ENCODE data around the gene HDAC11. TPM values are rescaled to one million over a fixed set of nuclear protein-coding genes. Genes with fewer than 3 reads are reported as not detected.

HDAC11 gene
- total and polyA plus RNA-seq, 9 of the 15 experiments (the other 6 are each of a cell fraction or from before 2014, with no cell fraction given), result 0.60 to 6.0 (median 4.5) TPM

GRCh38 chr3:13483286-13483685, 3.2 kb downstream of the HDAC11 start:
- no TSS peak for BruUV-seq (replicated peaks)
- Histone ChIP-seq H3K27ac (ENCODE audit: extremely low read depth, low read depth, low read length) (no peak overlapping the region), H2AFZ (ENCODE audit: low read depth, low read length) (no peak overlapping the region), H3K9me3 (replicated peaks; ENCODE audit: control insufficient read depth, insufficient read depth, low read depth, low read length) (no peaks in the 10 kb centered on the region), H3K4me2 (ENCODE audit: insufficient read depth, low read length) (no peak overlapping the region), H4K20me1 (replicated peaks; ENCODE audit: control insufficient read depth, insufficient read depth, low read length) (0 out of 2 replicates have a peak, but pooled peaks cover 3% of the 10 kb centered on the region), H3K79me2 (ENCODE audit: control insufficient read depth, insufficient read depth, low read length) (no peaks in the 10 kb centered on the region; the same call in 2 of the 3 replicates), H3K9ac (ENCODE audit: insufficient read depth in 1 of 2, low read depth in 2 of 2, low read length in 2 of 2) (peak overlapping the region in 1 of 2 experiments; percentile 18; a peak in 2 of 4 replicates), H3K4me1 (replicated peaks in 1 of 2; ENCODE audit: control insufficient read depth in 2 of 2, insufficient read depth in 2 of 2, low read length in 2 of 2) (peaks cover 26 to 64% of the 10 kb centered on the region in 2 experiments), H3K4me3 (no peak overlapping the region), H3K27me3 (ENCODE audit: control insufficient read depth in 2 of 2, insufficient read depth in 2 of 2, low read length in 2 of 2) (no peaks in the 10 kb centered on the region), H3K9me1 (ENCODE audit: control insufficient read depth, insufficient read depth, low read length) (no peaks in the 10 kb centered on the region), H3K36me3 (ENCODE audit: control insufficient read depth, insufficient read depth, low read length) (no peaks in the 10 kb centered on the region; the same call in 2 of the 3 replicates)
- in situ Hi-C loops (cut with MboI) (no loop called here), intact Hi-C loops (cut with micrococcal nuclease) (no loop called here)
- 50% methylated on average over 6 of the region's 7 CpGs for WGBS (ENCODE audit: insufficient coverage, low coverage, missing lambda C conversion rate)
- ChIA-PET POLR2A (interaction anchor here (1.2 to 1.4 kb wide), 2 partner anchors 28 to 31 kb away, joined by 6 to 10 read pairs; no protein-coding TSS in a partner anchor), CTCF (ENCODE audit: low intra/inter-chr PET ratio) (interaction anchor here (0.7 kb wide), 1 partner anchor 167 kb away, joined by 3 read pairs; no protein-coding TSS in a partner anchor)
- ATAC-seq (no peak), DNase-seq (ENCODE audit: extremely low read depth in 1 of 4, low spot score in 3 of 4) (peak in 1 of 4 experiments; percentile 23), FAIRE-seq (no peak)
- TF ChIP-seq MGA (IDR thresholded peaks at IDR 0.05) (peak; percentile 19; the same call in 1 of the 2 replicates), MAZ (CRISPR knock-in tag; conservative IDR thresholded peaks at IDR 0.05 in 1 of 2, IDR thresholded peaks at IDR 0.05 in 1 of 2) (no peak), ZBTB7A (IDR thresholded peaks at IDR 0.05; ENCODE audit: borderline replicate concordance, control insufficient read depth, low read depth, low read length) (peak; percentile 20; the same call in 1 of the 2 replicates), ZNF445 (CRISPR knock-in tag; IDR thresholded peaks at IDR 0.05; ENCODE audit: low read depth) (no peak), NR1H2 (CRISPR knock-in tag; IDR thresholded peaks at IDR 0.05) (no peak), ZBTB1 (CRISPR knock-in tag; IDR thresholded peaks at IDR 0.05; ENCODE audit: borderline replicate concordance, low read depth) (no peak), E2F6 (IDR thresholded peaks at IDR 0.05; ENCODE audit: borderline replicate concordance in 1 of 2, extremely low read depth in 1 of 2, insufficient read depth in 1 of 2, insufficient read length in 1 of 2, low read depth in 1 of 2, low read length in 1 of 2, poor library complexity in 1 of 2, severe bottlenecking in 1 of 2) (peak in 1 of 2 experiments; percentile 60), ZNF253 (CRISPR knock-in tag; conservative IDR thresholded peaks at IDR 0.05) (no peak), ZNF75A (CRISPR knock-in tag; IDR thresholded peaks at IDR 0.05) (no peak)

Data from K562 (cell line).